GM21423 (cell line): Measurements from ENCODE around the gene IGF2BP3.

Source experiments
- ATAC-seq: cut with Tn5 transposase; IDR thresholded peaks from one replicate; pipeline ENCODE4 v1.9.1; 2021; ENCODE audit warnings: mild to moderate bottlenecking, moderate library complexity; ENCODE audit not compliant: unreplicated experiment

IGF2BP3 gene

DNA sequence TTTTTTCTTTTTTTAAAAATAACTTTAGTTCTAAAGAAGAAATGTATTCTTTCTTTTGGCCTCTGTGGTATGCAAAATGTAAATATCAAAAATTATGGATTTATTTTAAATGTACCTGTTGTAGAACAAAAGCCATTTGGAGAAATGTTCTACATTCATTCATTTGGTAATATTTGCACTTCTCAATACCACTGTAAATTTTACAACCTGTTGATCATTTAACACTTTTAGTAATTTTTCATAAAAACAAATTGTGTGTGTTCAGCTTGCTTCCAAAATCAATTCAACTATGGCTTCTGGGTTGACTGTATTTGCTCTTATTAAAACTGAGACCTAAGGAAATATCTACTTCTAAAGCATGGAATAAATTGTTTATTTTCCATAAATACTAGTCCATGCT, 2.3 kb upstream of the IGF2BP3 start:
- no peak for ATAC-seq

DNA sequence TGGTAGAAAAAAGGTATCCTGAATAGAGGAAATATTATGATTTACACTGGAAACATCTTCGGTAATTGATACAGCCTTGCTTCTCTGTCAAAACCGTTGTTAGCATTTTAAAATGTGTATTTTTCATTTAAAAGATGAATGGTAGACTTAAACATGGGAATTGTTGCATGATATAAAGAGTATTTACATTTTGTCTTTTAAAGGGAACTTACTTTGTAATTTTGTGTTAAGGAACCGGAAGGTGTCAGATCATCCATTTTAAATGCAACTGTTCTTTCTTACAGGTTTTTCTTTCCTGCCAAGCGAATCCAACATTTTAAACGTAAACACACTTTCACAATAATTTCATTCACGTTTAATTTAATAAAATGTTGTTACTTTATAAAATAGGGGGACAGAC, 1.8 kb upstream of the IGF2BP3 start:
- ATAC-seq = no peak

DNA sequence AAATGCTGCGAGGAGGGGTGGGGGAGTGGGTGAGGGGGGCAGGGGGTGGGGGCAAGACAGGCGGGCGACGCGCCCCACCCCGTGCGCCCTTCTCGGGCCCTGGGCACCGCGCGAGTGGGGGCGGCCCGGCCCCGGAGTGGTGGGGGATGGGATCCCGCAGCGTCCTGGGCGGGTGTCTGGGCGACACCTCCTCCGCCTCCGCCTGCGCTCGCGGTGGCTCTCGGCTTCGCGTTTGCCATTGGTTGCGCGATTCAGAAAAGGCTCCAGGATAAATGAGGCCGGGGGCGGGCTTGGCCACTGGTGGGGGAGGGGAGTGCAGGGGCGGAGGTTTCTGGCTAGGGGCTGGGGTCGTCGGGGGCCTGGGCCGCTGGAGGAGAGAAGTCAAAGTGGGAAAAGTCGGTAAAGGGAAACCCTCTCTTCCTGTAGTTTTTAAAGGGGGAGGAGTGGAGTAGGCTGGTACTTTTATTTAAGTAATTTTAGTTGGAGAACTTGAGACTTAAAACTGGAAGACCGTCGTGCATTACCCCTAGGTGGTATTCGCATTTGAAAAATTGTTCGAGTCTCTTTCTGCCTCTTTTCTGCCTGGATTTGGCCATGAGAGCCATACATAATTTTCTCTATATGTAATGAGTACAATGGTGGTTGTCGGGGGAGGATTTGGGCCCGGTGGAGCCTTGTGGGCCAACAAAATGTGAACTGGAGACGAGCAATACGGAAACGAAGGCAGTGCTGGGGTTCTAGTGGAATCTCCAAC, 992 bp upstream of the IGF2BP3 start:
- ATAC-seq = no peak

DNA sequence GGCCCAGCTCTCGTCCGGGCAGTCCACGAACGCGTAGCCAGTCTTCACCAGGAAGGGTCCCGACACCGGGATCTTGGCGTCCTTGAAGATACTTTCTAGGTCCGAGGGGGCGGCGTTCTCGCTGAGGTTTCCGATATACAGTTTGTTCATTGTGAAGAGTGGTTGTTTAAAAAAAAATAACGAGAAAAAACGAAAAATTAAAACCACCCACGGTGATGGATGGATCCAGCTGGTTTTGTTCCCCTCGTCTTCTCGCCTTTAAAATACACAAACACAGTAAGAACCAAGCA, 385 bp downstream of the IGF2BP3 start:
- no peak for ATAC-seq

DNA sequence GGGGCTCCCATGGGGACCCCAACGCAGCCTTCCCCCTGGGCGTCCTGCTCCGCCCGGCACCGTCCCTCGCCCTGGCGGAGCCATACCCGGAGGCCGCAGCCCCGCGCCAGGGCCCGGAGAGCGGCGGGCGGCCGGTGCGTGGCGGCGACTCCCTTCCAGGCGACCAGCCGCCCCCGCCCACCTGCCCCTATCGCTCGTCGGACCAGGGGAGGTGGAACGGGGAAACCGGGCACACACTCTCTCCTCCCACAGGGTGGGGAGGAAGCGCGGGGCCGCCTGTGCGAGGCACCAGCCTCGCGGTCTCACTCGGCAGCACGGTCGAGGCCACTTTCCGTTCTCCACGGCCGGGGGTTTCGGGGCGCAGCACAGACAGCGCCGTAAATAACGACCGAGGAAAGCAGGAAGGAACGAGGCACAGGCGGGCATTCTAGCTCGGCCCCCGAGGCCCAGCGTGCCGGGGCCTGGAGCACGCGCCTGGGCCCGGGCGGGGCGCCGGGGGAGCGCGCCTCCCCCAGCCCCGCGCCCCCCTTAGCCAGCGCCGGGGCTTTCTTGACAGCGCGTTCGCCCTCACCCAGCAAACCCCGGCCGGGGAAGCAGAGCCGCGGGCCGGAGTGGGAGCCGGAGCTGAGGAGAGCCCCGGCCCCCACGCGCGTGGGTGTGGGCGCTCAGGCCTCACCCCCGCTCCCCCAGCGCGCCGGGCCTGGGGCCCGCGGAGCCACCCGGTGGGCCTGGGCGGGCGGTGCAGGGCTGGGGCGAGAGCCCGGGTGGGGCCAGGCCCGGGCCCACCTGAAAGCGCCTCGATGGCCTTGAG, 936 bp downstream of the IGF2BP3 start:
- no peak for ATAC-seq

DNA sequence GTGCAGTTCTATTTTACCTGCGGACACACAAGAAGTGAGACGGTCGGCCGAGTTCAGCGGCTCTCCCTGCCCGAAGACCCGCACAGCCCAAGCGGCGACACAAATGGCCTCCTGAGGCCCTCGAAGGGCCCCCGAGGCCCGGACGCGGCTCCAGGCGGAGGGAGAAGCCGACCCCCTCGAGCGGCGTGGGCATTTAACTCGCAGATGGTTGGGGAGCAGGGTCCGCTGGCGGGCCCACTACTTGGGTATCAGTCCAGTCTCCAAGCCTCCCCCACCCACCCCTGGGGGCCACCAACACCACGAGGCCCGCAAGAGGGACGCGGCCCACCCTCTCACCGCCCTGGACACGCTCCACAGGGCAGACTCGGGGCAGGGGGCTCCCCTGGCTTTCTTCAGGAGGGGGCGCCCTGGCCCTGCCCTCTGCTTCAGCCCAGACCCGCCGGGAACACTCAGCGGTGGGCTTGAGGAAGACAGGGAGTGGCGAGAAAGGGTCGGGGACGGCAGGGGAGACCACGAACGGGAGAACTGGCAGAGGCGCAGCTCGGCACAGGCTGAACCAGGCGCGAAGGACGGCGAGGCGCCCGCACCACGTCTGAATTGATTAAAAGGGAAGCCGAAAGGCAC, 1.7 kb downstream of the IGF2BP3 start:
- ATAC-seq = no peak

DNA sequence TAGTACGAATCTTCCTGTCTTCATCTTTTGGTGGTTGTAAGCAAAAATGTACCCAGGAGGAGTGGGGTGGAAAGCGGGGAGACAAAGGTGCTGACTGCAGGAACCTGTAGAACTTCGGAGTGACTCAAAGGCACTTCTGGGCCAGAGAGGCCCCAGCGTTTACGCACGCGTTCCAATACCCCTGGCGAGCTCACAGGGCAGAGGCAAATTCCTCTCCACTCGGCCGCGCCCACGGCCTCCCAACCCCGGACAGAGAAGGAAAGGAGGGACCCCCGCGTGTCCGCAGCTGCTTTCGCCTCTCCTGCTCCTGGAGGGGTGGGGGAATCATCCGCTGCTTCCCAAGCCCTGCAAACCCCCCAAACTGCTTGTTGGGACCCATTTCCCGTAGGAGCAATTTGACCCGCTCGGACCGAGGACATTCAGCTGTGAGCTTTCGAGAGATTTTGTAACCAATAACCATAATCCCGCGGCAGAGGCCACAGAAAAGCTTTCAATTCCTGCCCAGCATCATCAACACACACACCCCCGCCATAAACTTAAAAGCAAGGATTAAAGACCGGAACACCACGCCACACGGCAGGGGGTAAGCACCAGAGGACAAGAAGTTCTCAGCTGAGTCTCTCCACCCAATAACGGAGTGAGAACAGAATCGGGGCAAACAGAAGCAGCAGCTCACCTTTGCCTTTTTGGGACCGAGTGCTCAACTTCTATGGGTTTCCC, 2.3 kb downstream of the IGF2BP3 start:
- no peak for ATAC-seq

DNA sequence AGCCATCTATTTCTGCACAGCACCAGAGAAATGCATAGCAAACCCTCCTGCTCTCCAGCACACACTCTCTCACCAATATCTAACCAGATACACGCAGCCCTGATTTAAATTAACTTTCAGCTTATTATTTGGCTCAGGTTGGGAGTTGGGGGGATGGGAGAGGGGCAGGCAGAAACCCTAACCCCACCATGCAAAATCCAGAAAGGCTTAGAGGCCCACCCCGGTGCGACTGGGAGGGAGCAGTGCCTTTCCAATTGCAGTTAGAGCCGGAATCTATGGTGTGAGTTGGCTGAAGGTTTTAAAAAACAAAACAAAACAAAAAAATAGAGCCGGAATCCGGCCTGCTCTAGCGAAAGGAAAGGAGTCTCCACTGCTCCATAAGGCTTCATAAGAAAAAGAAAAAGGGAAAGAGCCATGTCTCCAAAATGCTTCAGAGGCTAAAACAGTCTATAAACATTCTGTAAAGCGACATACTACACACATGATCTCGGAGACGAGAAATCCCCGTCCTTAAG, 2.9 kb downstream of the IGF2BP3 start:
- no peak for ATAC-seq

DNA sequence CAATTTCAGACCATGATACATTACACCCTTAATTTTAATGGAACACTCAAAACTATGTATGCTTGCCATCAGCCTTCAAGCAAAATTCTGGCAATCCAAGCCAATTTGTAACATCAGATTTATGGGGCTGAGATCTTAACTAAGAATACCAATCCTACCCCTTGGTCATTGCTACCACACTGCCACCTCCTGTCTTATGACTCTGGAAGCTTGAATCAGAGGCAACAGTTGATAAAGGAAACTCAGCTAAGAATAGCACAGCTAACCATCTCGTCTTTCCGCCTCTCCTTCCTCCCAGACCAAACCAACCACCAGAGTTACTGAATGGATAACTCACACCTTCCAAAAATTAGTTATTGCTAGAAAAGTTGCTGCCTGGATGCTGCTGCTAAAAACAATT, 7.4 kb downstream of the IGF2BP3 start:
- ATAC-seq = no peak

DNA sequence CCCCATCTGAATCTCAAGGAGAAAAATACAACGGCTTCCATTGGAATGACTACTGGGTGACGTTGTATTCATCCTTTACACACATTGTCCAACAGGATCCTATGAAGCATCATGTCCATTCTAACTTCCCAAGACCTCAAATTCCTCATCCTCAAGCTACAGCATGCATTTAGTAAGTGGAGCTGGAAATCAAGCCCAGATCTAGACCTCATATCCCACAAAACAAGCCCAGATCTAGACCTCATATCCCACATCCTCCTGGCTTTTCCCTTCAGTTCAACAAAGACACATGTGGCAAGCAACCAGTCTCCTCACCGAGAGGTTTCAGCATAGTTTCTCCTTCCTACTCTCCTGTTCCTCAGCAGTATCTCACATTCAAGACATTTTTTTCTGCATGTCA, 12.2 kb downstream of the IGF2BP3 start:
- no peak for ATAC-seq

DNA sequence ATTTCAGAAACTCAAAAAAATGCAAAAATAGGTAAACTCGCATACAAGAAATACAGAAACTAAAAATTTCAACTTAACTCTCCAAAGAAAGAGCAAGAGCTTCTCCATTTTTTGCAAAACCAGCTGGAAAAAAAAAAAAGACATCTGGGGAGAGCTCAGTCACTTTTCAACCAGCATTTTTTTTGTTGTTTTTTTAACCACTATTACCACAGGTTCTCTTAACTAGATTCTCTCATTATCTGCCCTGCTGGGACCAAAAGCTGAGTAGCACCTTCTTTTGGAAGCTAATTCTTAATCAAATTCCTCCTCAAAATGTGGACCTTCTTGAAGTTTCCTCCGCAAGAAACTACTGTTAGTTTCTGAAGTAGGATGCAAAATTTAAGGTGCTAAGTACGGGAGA, 14.2 kb downstream of the IGF2BP3 start:
- ATAC-seq = no peak

DNA sequence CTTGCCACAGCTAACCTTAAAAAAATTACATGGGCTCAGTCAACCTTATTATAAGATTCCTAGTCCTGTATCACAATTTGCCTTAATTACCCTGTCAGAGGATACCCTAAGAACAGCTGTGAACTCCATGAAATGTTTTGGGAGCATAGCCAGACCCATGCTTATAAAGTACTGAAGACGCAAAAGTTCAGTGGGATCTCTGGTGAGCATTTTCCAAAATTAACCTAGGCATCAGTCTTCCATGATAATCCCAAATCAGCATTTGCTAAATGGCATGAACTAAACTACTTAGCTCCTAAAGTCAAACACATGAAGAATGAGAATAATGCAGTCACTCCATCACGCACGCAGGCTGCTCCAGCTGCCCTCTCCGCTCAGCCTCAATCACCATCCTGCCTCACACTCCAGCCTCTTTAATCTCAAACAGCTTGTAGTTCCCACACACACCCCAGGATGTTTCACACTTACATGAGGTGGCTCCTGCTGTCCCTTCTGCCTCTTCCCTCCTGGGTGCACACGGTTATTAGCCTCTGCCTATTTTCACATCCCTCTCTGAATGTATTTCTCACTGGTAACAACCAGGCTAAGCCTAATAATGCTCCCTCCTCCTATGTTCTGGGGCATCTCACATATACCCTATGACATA, 15.3 kb downstream of the IGF2BP3 start:
- ATAC-seq = no peak

DNA sequence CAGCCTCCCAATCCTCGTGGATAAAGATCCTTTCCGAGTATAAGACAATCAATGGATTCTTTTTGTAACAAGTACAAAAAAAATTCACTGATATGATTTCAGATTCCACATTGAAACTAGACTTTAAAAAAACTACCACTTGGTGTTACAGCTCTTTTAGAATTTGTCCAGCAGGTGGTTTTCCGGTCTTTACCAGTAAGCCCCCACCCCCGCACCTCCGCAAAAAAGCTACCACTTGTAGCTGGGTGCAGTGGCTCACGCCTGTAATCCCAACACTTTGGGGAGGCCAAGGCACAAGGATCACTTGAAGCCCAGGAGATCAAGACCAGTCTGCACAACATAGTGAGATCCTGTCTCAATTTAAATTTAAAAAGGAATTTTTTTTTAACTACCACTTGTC, 19.8 kb downstream of the IGF2BP3 start:
- ATAC-seq = no peak

DNA sequence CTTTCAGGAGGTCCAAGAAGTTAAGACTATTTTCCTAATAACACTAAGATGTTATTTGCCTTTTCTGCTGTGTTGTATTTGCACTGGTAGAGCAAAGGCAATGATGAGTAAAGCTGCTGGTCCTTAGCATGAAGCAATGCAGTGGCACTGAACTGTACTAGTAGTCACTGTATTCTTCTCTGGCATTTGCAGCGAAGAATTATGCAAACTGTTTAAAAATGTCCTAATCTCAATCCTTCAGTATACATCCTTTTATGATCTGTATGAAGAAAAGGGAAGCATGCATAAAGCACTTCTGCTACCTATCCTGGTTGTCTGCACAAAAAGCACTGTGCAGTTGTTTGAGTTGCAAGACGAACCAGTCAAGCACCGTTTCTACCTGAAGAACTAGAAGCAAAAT, 20.4 kb downstream of the IGF2BP3 start:
- no peak for ATAC-seq

DNA sequence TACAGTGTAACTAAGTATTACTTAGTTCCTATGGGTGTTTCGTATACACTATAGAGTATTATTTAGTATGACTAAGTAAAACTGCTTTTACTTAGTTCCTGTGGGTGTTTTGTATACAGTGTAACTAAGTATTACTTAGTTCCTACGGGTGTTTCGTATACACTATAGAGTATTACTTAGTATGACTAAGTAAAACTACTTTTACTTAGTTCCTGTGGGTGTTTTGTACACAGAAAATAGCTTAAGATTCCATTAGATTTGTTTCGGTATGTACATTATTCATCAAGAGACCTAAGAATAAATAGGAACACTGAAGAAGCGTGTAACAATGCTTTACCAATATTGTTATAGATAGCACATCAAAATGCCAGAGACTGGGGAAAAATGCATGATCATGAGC, 25.0 kb downstream of the IGF2BP3 start:
- ATAC-seq = no peak

DNA sequence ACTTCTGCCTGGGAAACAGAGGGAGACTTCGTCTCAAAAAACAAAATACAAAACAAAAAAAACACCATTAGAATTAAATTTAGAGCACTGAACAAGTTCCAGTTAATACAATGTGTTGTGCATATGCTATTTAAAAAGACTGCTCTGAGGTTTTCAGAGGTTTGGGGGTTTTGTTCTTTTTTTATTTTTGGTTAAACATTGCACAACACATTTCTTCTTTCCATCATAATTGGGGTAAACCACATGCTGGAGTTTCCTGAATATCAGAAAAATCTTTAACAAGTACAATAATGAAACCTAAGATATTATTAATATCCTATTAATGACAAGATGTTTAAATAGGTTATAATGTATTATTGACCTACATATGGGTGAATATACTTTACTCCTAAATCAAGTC, 26.3 kb downstream of the IGF2BP3 start:
- no peak for ATAC-seq

DNA sequence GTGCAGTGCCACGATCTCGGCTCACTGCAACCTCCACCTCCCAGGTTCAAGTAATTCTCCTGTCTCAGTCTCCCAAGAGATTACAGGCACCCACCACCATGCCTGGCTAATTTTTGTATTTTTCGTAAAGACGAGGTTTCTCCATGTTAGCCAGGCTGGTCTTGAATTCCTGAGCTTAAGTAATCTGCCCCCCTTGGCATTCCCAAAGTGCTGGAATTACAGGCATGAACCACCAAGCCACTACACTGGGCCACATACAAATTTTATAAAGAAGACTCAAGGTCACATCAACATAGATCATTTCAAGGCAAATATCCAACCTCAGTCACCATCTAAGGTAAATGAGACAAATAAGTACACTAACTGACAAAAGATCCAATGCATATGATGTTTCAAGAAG, 32.1 kb downstream of the IGF2BP3 start:
- no peak for ATAC-seq

DNA sequence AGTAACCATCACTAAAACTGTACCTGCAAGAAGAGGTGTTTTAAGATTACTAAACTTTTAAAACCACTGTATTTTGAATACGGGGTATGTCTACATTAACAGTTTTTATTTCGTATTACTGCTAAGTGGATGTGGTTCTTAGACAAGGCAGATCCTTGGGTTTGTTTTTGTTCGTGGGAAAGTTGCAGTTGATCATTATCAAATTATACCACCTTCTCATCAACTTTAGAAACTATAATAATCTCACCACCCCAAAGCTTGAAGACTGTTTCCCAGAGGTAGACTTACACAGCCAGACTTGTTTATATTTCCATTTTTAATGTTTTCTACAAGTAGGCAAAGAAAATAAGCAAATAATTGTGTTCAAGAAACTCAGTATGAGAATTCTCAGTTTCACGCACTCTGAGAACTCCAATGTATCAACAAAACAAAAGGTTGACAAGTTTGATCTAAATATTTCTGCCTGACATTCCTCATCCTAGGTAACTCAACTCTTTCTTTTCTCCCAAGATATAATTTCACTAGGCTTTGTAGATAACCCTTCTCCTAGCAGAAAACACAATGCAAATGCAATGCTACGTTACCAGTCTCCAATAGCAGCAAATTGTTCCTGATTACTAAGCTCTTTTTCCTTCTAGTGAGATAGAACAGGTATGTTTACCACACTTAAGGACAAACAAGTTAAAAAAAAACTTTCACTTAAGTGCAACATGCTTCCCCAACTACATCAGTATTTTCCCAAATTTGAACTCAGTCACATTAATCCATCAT, 36.0 kb downstream of the IGF2BP3 start:
- no peak for ATAC-seq

DNA sequence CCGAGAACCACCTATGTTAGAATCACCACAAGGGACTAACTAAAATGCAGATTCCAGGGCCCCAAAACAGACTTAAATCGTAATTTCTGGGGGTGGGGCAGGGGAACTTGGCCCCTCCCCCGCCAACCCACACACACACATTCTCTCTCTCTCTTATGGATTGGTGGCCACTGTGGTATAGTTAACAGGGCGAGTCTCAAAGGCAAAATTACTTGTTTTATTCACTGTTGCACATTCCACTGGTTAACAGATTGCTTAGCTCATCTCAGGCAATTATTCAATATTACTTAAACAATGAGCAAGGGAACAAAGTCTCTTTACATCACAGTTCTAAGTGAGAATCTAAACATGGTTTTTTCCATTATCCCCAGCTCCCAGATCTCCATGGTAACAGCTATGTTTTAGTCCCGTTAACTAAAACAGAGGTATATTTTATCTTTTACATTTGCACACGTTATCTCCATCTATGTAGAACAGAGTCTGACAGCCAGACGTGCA, 38.5 kb downstream of the IGF2BP3 start:
- no peak for ATAC-seq

DNA sequence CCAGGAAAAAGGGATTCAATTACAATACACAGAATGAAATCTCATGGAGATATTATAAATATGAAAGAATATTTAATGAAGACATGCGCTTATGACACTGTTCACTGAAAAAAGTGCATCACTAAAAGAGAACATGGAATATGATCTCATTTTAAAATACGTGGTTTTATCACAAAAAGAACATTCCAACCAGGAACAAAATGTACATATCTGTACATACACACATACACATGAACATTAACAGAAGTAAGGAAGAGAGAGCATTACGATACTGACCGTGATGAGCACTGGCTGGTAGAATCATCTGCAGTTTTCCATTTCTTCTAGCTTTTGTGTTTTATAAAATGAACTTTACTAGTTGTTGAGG, 39.4 kb downstream of the IGF2BP3 start:
- ATAC-seq = no peak
